IMR-90 (cell line): ENCODE results near the gene COPS7B. TPM values are rescaled to one million over a fixed set of nuclear protein-coding genes. Genes with fewer than 3 reads are reported as not detected.

Experiments
- ATAC-seq: fragments of 200-7000 bp; cut with Tn5 transposase; 2 replicates; pipeline ENCODE4 v1.9.1; 2020; ENCODE audit warnings: low read depth, mild to moderate bottlenecking, moderate library complexity
- BruUV-seq: library from RNA; stranded (reverse); fragments of 400-500 nt; replicated peaks from 2 replicates; lab custom pipeline; 2021; lab: Mats Ljungman, UMichigan
- CTCF ChIA-PET: fragments of 300-600 bp; formaldehyde crosslinking; extraction: SDS; loops from one replicate; lab custom pipeline; 2021; ENCODE audit warnings: antibody characterized with exemption; lab: Yijun Ruan, JAX
- POLR2A ChIA-PET: fragments of 300-600 bp; sonication (Branson Sonifier 250); formaldehyde crosslinking; loops from one replicate; lab custom pipeline; 2022; ENCODE audit warnings: antibody characterized with exemption; ENCODE audit not compliant: unreplicated experiment; lab: Charles Lee
- DNase-seq: peaks from one replicate; pipeline ENCODE4 v3.0.0; 2013
- H2AFZ ChIP-seq: replicated peaks from 2 replicates; pipeline ENCODE3; 2013; ENCODE audit warnings: low read length, mild to moderate bottlenecking; ENCODE audit not compliant: poor library complexity
- H2AK5ac ChIP-seq: 2 replicates; pipeline ENCODE4 v1.6.1; 2013; ENCODE audit warnings: low read depth, low read length, inconsistent platforms
- H2AK9ac ChIP-seq: replicated peaks from 2 replicates; pipeline ENCODE3; 2013; ENCODE audit warnings: mild to moderate bottlenecking, low read depth, low read length, moderate library complexity; ENCODE audit not compliant: poor library complexity
- H2BK120ac ChIP-seq: 2 replicates; pipeline ENCODE4 v1.6.1; 2013; ENCODE audit warnings: low read depth, low read length, inconsistent platforms
- H2BK15ac ChIP-seq: 3 replicates; pipeline ENCODE4 v1.6.1; 2013; ENCODE audit warnings: low read depth, low read length, inconsistent platforms
- H2BK20ac ChIP-seq: 2 replicates; pipeline ENCODE4 v1.6.1; 2013; ENCODE audit warnings: low read depth, mild to moderate bottlenecking, inconsistent platforms, low read length, moderate library complexity
- H2BK5ac ChIP-seq: 2 replicates; pipeline ENCODE4 v1.6.1; 2013; ENCODE audit warnings: mild to moderate bottlenecking, low read depth, low read length, inconsistent platforms; ENCODE audit not compliant: poor library complexity, severe bottlenecking
- H3K14ac ChIP-seq: replicated peaks from 2 replicates; pipeline ENCODE4 v1.6.1; 2013; ENCODE audit warnings: low read depth, low read length, inconsistent platforms
- H3K18ac ChIP-seq: 2 replicates; pipeline ENCODE4 v1.6.1; 2013; ENCODE audit warnings: low read depth, low read length, control low read depth
- H3K23ac ChIP-seq: 2 replicates; pipeline ENCODE4 v1.6.1; 2013; ENCODE audit warnings: low read depth, low read length, inconsistent platforms
- H3K27ac ChIP-seq: 2 replicates; pipeline ENCODE4 v1.5.1; 2013; ENCODE audit warnings: mild to moderate bottlenecking, control low read depth, low read length; ENCODE audit not compliant: insufficient read depth
- H3K27me3 ChIP-seq: 2 replicates; pipeline ENCODE4 v1.6.1; 2013; ENCODE audit warnings: low read length; ENCODE audit not compliant: control insufficient read depth, insufficient read depth
- H3K36me3 ChIP-seq: 2 replicates; pipeline ENCODE4 v1.6.1; 2013; ENCODE audit warnings: low read length, mixed read lengths; ENCODE audit not compliant: control insufficient read depth, insufficient read depth
- H3K4ac ChIP-seq: 2 replicates; pipeline ENCODE4 v1.6.1; 2013; ENCODE audit warnings: low read depth, low read length, inconsistent platforms
- H3K4me1 ChIP-seq: 2 replicates; pipeline ENCODE4 v1.6.1; 2013; ENCODE audit warnings: low read length, mixed read lengths; ENCODE audit not compliant: control insufficient read depth, insufficient read depth
- H3K4me2 ChIP-seq: 2 replicates; pipeline ENCODE4 v1.6.1; 2013; ENCODE audit warnings: low read depth, mild to moderate bottlenecking, control low read depth, low read length, moderate library complexity
- H3K4me3 ChIP-seq: 2 replicates; pipeline ENCODE4 v1.5.1; 2013; ENCODE audit warnings: low read depth, mild to moderate bottlenecking, control low read depth, low read length, moderate library complexity; ENCODE audit not compliant: insufficient read depth
- H3K56ac ChIP-seq: 2 replicates; pipeline ENCODE4 v1.6.1; 2013; ENCODE audit warnings: low read length, inconsistent platforms; ENCODE audit not compliant: insufficient read depth; ENCODE audit errors: extremely low read depth
- H3K79me1 ChIP-seq, 2 experiments: 2 replicates each; pipeline ENCODE4 v1.6.1; 2013; ENCODE audit warnings: low read length in 2 of 2, inconsistent platforms in 1 of 2, low read depth in 1 of 2
- H3K9ac ChIP-seq: 2 replicates; pipeline ENCODE4 v1.6.1; 2013; ENCODE audit warnings: low read depth, low read length, control low read depth
- H3K9me1 ChIP-seq: 2 replicates; pipeline ENCODE4 v1.6.1; 2013; ENCODE audit warnings: low read length, inconsistent platforms; ENCODE audit not compliant: insufficient read depth
- H3K9me3 ChIP-seq: 2 replicates; pipeline ENCODE4 v1.6.1; 2013; ENCODE audit warnings: low read length; ENCODE audit not compliant: control insufficient read depth, insufficient read depth
- H4K20me1 ChIP-seq: 2 replicates; pipeline ENCODE4 v1.6.1; 2013; ENCODE audit warnings: low read length, inconsistent platforms; ENCODE audit not compliant: insufficient read depth
- H4K5ac ChIP-seq: 2 replicates; pipeline ENCODE4 v1.6.1; 2013; ENCODE audit warnings: mild to moderate bottlenecking, low read depth, low read length, control low read depth
- H4K8ac ChIP-seq, 2 experiments: 2 replicates each; pipeline ENCODE4 v1.6.1; 2013; ENCODE audit warnings: low read depth in 2 of 2, low read length in 2 of 2, control low read depth in 1 of 2, inconsistent platforms in 1 of 2
- H4K91ac ChIP-seq: 2 replicates; pipeline ENCODE4 v1.6.1; 2013; ENCODE audit warnings: low read depth, low read length, inconsistent platforms; ENCODE audit not compliant: insufficient read depth
- BHLHE40 ChIP-seq: fragments of 150-350 bp; IDR thresholded peaks from 2 replicates; pipeline ENCODE4 v1.6.1; 2016; ENCODE audit warnings: mild to moderate bottlenecking, low read depth, low read length
- CHD1 ChIP-seq: IDR thresholded peaks from 2 replicates; pipeline ENCODE4 v1.6.1; 2012; ENCODE audit warnings: low read depth, low read length, improper control_type of control experiment
- MAFK ChIP-seq: IDR thresholded peaks from 2 replicates; pipeline ENCODE4 v1.6.1; 2012; ENCODE audit warnings: low read depth, low read length, improper control_type of control experiment
- MAZ ChIP-seq: IDR thresholded peaks from 2 replicates; pipeline ENCODE4 v1.6.1; 2012; ENCODE audit warnings: low read depth, mild to moderate bottlenecking, low read length, improper control_type of control experiment, moderate library complexity, borderline replicate concordance
- MXI1 ChIP-seq: IDR thresholded peaks from 2 replicates; pipeline ENCODE4 v1.6.1; 2012; ENCODE audit warnings: low read depth, mild to moderate bottlenecking, low read length, moderate library complexity, borderline replicate concordance
- NFE2L2 ChIP-seq: fragments of 150-350 bp; IDR thresholded peaks from 2 replicates; pipeline ENCODE4 v1.6.1; 2016; ENCODE audit warnings: low read depth, mild to moderate bottlenecking, low read length
- POLR2A ChIP-seq: IDR thresholded peaks from 2 replicates; pipeline ENCODE4 v1.6.1; 2012; ENCODE audit warnings: mild to moderate bottlenecking, low read depth, low read length
- RAD21 ChIP-seq: IDR thresholded peaks from 2 replicates; pipeline ENCODE4 v1.6.1; 2012; ENCODE audit warnings: low read length, improper control_type of control experiment
- RCOR1 ChIP-seq: IDR thresholded peaks from 2 replicates; pipeline ENCODE4 v1.6.1; 2012; ENCODE audit warnings: mild to moderate bottlenecking, low read length, improper control_type of control experiment; ENCODE audit not compliant: insufficient replicate concordance
- RFX5 ChIP-seq: IDR thresholded peaks from 2 replicates; pipeline ENCODE4 v1.8.0; 2012; ENCODE audit warnings: low read depth, mild to moderate bottlenecking, low read length, moderate library complexity
- SMC3 ChIP-seq: fragments of 150-350 bp; IDR thresholded peaks from 2 replicates; pipeline ENCODE4 v1.6.1; 2016; ENCODE audit warnings: low read depth, mild to moderate bottlenecking, antibody characterized with exemption, low read length, moderate library complexity
- WGBS, 2 experiments: methylation state at CpG; one replicate each; pipeline versions ENCODE4 v1.1.5 to v1.1.7; 2013; ENCODE audit warnings: missing lambda C conversion rate in 2 of 2; ENCODE audit not compliant: insufficient read length in 1 of 2; ENCODE audit errors: extremely low coverage in 2 of 2; 5-methylcytosine and 5-hydroxymethylcytosine counted together
- dilution Hi-C: fragments of 300-500 bp; cut with HindIII; formaldehyde crosslinking; loops from one replicate; pipeline ENCODE4 v1.14.3; 2018; ENCODE audit warnings: low sequenced_read_pairs; ENCODE audit not compliant: unreplicated experiment
- in situ Hi-C: fragments of 300-500 bp; cut with MboI; formaldehyde crosslinking; loops from 3 replicates; pipeline ENCODE4 v1.14.3; 2019; ENCODE audit warnings: low sequenced_read_pairs, inconsistent platforms, mixed read lengths
- intact Hi-C: fragments of 100-400 bp; cut with micrococcal nuclease; formaldehyde crosslinking; loops from 2 replicates; pipeline ENCODE4 v1.10.0; 2022
- polyA plus RNA-seq, 3 experiments: library from polyadenylated mRNA; depleted of rRNA; stranded (reverse); fragments of >200 nt; gene quantifications; 2 replicates each; pipeline ENCODE4 v1.2.3, GENCODE V29; 2012; ENCODE audit warnings: low replicate concordance in 1 of 3
- total RNA-seq: library from RNA; depleted of rRNA; stranded (reverse); fragments of >200 nt; gene quantifications from 2 replicates; pipeline ENCODE4 v1.2.3, GENCODE V29; 2012
- TF ChIP-seq, protein P1 (sequence below): fragments of 150-350 bp; IDR thresholded peaks from 2 replicates; pipeline ENCODE4 v1.6.1; 2017; ENCODE audit warnings: mild to moderate bottlenecking, antibody characterized with exemption, low read length, low read depth
- TF ChIP-seq, protein P2 (sequence below): fragments of 150-350 bp; IDR thresholded peaks from 2 replicates; pipeline ENCODE4 v1.6.1; 2016; ENCODE audit warnings: low read depth, mild to moderate bottlenecking, low read length, moderate library complexity, borderline replicate concordance

COPS7B gene
- total and polyA plus RNA-seq, 2 of the 4 experiments (the other 2 are of a cell fraction), result 23.1 to 54.1 TPM

DNA sequence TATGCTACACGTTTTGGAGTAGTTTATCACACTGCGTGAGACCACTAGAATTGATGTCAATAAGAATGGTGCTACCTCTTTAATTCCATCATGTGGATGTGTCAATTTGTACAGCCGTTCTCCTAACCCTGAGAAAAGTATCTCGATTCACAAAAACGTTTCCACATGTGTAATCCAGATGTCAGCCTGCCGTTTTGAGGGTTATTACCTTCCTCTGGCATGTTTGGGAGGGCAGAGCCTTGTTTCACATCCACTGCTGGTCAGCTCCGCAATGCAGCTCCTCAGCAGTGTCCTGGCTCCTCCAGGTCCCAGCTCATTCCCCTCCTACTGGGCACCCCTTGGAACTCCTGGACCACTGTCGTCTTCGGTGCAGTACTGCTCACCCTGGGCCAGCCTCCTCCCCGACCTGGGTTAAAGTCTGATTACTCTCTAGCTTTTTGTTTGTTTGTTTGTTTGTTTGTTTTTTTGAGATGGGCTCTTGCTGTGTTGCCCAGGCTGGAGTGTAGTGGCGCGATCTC is 34.6 kb downstream of the COPS7B start:
- no peak overlapping the region for H4K91ac ChIP-seq
- in situ Hi-C loops, result no loop called here
- H2AK9ac ChIP-seq, result no peak overlapping the region
- no peak overlapping the region for H4K5ac ChIP-seq
- no peak for DNase-seq
- TF ChIP-seq, protein P1, sequence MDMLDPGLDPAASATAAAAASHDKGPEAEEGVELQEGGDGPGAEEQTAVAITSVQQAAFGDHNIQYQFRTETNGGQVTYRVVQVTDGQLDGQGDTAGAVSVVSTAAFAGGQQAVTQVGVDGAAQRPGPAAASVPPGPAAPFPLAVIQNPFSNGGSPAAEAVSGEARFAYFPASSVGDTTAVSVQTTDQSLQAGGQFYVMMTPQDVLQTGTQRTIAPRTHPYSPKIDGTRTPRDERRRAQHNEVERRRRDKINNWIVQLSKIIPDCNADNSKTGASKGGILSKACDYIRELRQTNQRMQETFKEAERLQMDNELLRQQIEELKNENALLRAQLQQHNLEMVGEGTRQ, result no peak
- TF ChIP-seq RCOR1, result no peak
- TF ChIP-seq NFE2L2, result no peak
- no peak for TF ChIP-seq MXI1
- TF ChIP-seq MAFK, result no peak
- TF ChIP-seq, protein P2, sequence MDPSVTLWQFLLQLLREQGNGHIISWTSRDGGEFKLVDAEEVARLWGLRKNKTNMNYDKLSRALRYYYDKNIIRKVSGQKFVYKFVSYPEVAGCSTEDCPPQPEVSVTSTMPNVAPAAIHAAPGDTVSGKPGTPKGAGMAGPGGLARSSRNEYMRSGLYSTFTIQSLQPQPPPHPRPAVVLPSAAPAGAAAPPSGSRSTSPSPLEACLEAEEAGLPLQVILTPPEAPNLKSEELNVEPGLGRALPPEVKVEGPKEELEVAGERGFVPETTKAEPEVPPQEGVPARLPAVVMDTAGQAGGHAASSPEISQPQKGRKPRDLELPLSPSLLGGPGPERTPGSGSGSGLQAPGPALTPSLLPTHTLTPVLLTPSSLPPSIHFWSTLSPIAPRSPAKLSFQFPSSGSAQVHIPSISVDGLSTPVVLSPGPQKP, result no peak
- no peak for TF ChIP-seq BHLHE40
- TF ChIP-seq CHD1, result no peak
- TF ChIP-seq MAZ, result no peak
- TF ChIP-seq POLR2A, result no peak
- TF ChIP-seq RAD21, result no peak
- no peak for TF ChIP-seq RFX5
- TF ChIP-seq SMC3, result no peak
- H4K20me1 ChIP-seq, result no peaks in the 10 kb centered on the region
- no peak overlapping the region for H3K18ac ChIP-seq
- no peak overlapping the region for H2BK15ac ChIP-seq
- no peak overlapping the region for H3K4me3 ChIP-seq
- H3K27ac ChIP-seq, result no peak overlapping the region
- no peak overlapping the region for H2AFZ ChIP-seq
- no peak for ATAC-seq
- peaks cover 5% of the 10 kb centered on the region for H3K9me3 ChIP-seq
- dilution Hi-C loops, result no loop called here
- no peak overlapping the region for H3K14ac ChIP-seq
- no peak overlapping the region for H3K4me2 ChIP-seq
- H3K79me1 ChIP-seq, result no peaks in the 10 kb centered on the region
- H4K8ac ChIP-seq, result no peak overlapping the region
- no peak overlapping the region for H2BK5ac ChIP-seq
- ChIA-PET POLR2A (no interaction called here), CTCF (interaction anchor here (1.0 kb wide), 1 partner anchor 10 kb away, joined by 3 read pairs; no protein-coding TSS in a partner anchor)
- peaks cover 3% of the 10 kb centered on the region for H3K27me3 ChIP-seq
- no CpG with 5 or more reads among the region's 12 CpGs for WGBS, 2 experiments
- H3K9me1 ChIP-seq, result no peaks in the 10 kb centered on the region
- H3K23ac ChIP-seq, result no peak overlapping the region
- H3K9ac ChIP-seq, result no peak overlapping the region
- no peak overlapping the region for H2BK120ac ChIP-seq
- no peak overlapping the region for H2AK5ac ChIP-seq
- no TSS peak for BruUV-seq
- intact Hi-C loops, result no loop called here
- H3K4ac ChIP-seq, result no peak overlapping the region
- no peak overlapping the region for H2BK20ac ChIP-seq
- H3K4me1 ChIP-seq, result no peaks in the 10 kb centered on the region
- H3K56ac ChIP-seq, result no peak overlapping the region
- no peaks in the 10 kb centered on the region for H3K36me3 ChIP-seq
